Liver (tissue), 3 donors: ENCODE measurements around the gene IMMP1L.

Experiments
- ATF3 ChIP-seq: IDR thresholded peaks from 2 replicates; pipeline ENCODE4 v1.6.1; 2016; ENCODE audit warnings: antibody characterized with exemption
- CTCF ChIP-seq: fragments of 150-350 bp; IDR thresholded peaks from 2 replicates; pipeline ENCODE4 v1.5.1; 2017; ENCODE audit warnings: improper control_type of control experiment, low read depth, low read length; ENCODE audit not compliant: missing input control
- EGR1 ChIP-seq, 2 donors: IDR thresholded peaks; 2 replicates each; pipeline ENCODE4 v1.6.1; 2016 to 2018; ENCODE audit warnings: antibody characterized with exemption in 2 of 2, low read depth in 2 of 2
- GABPA ChIP-seq, 2 donors: IDR thresholded peaks in 1 of 2; conservative IDR thresholded peaks in 1 of 2; 2 replicates each; pipeline ENCODE4 v1.6.1; 2016; ENCODE audit warnings: antibody characterized with exemption in 2 of 2, mild to moderate bottlenecking in 1 of 2, moderate library complexity in 1 of 2
- HNF4G ChIP-seq: IDR thresholded peaks from 2 replicates; pipeline ENCODE4 v1.6.1; 2016; ENCODE audit warnings: antibody characterized with exemption
- MAX ChIP-seq: IDR thresholded peaks from 2 replicates; pipeline ENCODE4 v1.6.1; 2016; ENCODE audit warnings: antibody characterized with exemption
- RAD21 ChIP-seq, 2 donors: IDR thresholded peaks; 2 replicates each; pipeline ENCODE4 v1.6.1; 2016; ENCODE audit warnings: antibody characterized with exemption in 2 of 2, mild to moderate bottlenecking in 2 of 2
- SP1 ChIP-seq: IDR thresholded peaks from 2 replicates; pipeline ENCODE4 v1.6.1; 2018; ENCODE audit warnings: antibody characterized with exemption, mild to moderate bottlenecking
- ZBTB33 ChIP-seq: IDR thresholded peaks from 2 replicates; pipeline ENCODE4 v1.6.1; 2016; ENCODE audit warnings: antibody characterized with exemption
- donor health status: healthy.
- donor health status: healthy.

- TF ChIP-seq SP1 (no peak), CTCF (no peak), ZBTB33 (no peak), ATF3 (no peak), MAX (no peak), EGR1 (IDR thresholded peaks at IDR 0.05; ENCODE audit: low read depth in 2 of 2) (no peak), HNF4G (no peak), GABPA (IDR thresholded peaks at IDR 0.05 in 1 of 2, conservative IDR thresholded peaks at IDR 0.05 in 1 of 2) (no peak), RAD21 (IDR thresholded peaks at IDR 0.05) (no peak)
Measured at GRCh38 chr11:31558001-31558400, 48.6 kb upstream of the IMMP1L start.
